ENCODE measurements around the gene NEUROD4.
A peak's percentile ranks its signal among the peaks of the same experiment; 100 is the strongest.

GRCh38 chr12:55068416-55069010 lies 48.7 kb downstream of the NEUROD4 start:
- TF ChIP-seq CTCF (IDR thresholded peaks at IDR 0.05; ENCODE audit: insufficient read depth, low read length, poor library complexity, severe bottlenecking) (peak; percentile 53), EZH2phosphoT487 (conservative IDR thresholded peaks at IDR 0.05; ENCODE audit: low read length) (no peak)
